GM21737 (cell line): Measurements from ENCODE around the gene GPR143.
"Not testable (repeated sequence)": the region's sequence is repeated elsewhere in the genome, so short reads cannot be mapped to it uniquely, and the experiment has no call there.

Experiments used
- ATAC-seq: cut with Tn5 transposase; IDR thresholded peaks from one replicate; pipeline ENCODE4 v1.9.1; 2021; ENCODE audit warnings: mild to moderate bottlenecking, moderate library complexity; ENCODE audit not compliant: unreplicated experiment

GPR143 gene

DNA sequence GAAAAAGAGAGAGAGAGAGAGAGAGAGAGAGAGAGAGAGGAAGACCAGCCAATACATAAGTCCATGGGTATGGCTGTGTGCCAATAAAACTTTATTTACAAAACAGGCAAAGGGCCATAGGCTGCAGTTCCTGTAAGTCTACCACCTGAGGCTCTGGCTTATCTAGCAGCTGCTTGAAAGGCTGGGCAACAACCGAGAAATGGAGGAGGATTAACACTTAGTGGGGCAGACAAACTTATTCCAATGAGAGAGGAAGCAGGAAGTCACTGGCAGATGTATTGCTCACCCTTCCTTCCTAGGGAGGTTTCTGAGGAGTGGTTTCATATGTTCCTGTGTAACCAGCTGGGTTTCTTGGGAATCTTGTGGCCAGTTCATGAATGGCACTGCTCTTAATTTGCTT lies 4.7 kb upstream of the GPR143 start:
- no peak for ATAC-seq

DNA sequence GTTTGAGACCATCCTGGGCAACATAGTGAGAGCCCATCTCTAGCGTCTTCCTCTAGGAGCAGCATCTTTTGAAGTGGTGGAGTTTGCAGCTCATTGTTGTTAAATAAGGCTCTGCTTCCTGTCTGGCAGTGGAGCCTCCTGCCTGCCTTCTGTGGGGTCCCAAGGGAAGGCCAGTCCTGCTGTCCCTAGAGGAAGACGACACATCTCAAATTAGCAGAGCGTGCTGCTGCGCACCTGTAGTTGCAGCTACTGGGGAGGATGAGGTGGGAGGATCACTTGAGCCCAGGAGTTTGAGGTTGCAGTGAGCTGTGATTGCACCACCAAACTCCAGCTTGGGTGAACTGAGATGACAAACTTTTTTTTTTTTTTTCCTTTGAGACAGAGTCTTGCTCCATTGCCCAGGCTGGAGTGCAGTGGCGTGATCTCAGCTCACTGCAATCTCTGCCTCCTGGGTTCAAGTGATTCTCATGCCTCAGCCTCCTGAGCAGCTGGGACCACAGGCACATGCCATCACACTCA lies 2.7 kb upstream of the GPR143 start:
- not testable (repeated sequence) for ATAC-seq

DNA sequence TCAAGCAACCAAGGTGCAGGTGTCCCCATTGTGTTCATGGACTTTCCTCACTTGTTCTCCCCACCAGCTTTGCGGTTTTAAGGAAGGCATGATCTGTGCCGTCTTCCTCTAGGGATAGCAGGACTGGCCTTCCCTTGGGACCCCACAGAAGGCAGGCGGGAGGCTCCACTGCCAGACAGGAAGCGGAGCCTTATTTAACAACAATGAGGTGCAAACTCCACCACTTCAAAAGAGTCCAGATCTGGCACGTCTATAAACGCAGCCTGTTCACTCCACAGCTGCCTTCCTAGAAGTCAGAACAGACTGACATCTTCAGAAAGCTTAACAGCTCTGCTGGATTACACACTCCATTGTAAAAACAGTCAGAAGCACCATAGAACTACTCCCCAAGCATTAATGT lies 1.7 kb upstream of the GPR143 start:
- no peak for ATAC-seq

DNA sequence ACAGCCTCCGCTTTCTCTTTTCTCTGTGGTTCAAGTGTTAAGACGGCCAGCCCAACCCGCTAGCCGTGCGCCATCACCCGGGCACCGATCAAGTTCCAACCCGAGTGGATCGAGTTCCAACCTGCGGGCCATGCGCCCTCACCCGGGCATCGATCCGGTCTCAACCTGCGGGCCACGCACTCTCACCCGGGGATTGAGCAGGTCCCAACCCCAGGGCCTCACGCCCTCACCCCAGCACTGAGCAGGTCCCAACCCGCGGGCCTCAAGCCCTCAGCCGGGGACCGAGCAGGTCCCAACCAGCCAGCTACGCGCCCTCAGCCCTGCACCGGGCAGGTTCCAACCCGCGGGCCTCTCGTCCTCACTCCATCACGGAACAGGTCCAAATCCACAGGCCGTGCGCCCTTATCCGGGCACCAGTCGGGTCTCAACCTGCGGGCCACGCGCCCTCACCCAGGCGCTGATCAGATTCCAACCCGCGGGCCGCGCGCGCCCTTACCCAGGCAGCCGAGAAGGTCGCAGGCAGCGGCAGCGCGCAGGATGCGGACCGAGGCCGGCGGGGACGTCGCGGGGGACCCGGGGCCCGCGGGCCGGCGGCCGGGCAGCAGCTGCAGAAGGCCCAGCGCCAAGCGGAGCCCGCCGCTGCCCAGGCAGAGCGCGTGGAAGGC lies 443 bp downstream of the GPR143 start:
- no peak for ATAC-seq

DNA sequence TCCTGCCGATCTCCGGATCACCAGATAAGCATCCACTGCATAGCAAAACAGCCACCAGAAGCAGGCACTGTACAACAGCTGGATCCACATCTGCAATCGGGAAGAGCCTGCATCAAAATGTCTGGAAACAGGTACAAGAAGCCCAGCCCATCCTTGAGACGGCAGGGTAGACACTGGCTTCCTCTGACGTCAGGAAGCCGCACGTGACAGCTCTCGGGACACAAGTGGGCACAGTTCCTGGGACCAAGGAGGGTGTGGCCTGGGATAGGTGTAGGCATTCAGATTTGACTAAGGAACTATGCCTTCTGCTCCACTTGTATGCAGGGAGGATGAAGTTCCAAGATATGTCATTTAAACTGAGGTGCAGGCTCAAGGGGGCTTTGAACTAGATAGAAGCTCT lies 6.3 kb downstream of the GPR143 start:
- no peak for ATAC-seq

DNA sequence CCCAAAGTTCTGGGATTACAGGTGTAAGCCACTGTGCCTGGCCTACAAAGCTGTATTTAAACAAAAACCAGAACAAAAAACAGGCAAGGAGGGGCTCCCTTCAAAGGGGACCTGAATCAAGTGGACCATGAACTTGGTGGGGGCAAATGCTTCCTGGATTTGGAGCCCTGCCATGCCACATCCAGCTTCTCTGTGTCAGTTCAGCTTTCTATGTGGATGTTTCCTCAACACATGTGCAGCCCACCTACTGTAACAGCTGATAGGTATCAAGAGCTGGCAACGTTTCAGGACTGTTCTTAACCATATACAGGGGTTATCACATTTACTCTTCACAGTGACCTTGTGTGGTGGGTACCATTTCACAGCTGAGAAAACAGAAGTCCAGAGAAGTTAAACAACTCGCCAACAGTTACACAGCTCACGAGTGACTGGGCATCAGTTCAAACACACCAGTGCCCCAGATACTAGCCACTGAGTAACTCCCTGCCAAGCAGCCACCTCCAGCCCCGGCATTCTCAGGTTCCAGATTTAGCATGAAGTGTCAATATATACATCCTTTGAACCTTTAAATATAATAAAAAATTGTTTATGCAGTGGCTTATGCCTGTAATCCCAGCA lies 7.5 kb downstream of the GPR143 start:
- ATAC-seq: no peak

DNA sequence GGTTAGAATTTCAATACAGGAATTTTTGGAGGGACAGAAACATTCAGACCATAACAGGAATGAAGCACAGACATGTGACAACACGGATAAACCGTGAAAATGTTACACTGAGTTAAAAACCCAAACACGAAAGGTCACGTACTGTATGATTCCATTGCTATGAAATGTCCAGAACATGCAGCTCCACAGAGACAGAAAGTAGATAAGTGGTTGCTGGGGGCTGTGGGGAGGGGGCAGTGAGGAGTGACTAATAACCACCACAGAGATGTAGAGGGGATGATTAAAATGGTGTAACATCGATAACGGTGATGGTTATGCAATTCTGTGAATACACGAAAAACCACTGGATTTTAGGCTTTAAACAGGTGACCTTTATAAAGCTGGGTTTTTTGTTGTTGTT lies 8.3 kb downstream of the GPR143 start:
- ATAC-seq: no peak

DNA sequence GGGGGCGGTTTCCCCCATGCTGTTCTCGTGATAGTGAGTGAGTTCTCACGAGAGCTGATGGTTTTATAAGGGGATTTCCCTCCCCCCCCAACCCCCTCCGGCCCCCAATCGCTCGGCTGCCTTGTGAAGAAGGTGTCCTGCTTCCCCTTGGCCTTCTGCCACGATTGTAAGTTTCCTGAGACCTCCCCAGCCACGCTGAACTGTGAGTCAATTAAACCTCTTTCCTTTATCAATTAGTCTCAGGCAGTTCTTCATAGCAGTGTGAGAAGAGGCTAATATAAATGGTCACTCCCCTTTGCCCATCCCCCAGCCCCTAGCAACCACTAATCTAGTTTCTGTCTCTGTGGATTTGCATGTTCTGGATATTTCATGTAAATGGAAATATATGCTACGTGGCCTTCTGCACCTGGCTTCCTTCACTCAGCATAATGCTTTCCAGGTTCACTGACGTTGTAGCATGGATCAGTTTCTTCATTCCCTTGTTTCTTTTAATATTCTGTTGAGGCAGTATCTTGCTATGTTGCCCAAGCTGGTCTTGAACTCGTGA lies 16.4 kb downstream of the GPR143 start:
- ATAC-seq: no peak

DNA sequence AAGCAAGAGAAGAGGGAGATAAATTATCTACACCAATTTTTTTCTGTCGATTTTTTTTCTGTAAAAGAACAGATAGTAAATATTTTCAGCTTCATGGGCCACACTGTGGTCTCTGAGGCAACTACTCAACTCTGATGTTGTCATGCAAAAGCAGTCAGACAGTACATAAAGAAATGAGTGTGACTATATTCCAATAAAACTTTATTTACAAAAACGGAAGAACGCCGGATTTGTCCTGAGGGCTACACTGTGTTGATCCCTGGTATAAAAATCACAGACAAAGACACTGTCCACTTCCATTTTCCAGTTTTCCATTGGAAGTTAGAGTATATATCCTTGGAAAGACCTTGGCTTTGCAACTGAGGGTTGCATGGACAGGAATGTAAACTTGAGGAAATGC lies 18.0 kb downstream of the GPR143 start:
- no peak for ATAC-seq

DNA sequence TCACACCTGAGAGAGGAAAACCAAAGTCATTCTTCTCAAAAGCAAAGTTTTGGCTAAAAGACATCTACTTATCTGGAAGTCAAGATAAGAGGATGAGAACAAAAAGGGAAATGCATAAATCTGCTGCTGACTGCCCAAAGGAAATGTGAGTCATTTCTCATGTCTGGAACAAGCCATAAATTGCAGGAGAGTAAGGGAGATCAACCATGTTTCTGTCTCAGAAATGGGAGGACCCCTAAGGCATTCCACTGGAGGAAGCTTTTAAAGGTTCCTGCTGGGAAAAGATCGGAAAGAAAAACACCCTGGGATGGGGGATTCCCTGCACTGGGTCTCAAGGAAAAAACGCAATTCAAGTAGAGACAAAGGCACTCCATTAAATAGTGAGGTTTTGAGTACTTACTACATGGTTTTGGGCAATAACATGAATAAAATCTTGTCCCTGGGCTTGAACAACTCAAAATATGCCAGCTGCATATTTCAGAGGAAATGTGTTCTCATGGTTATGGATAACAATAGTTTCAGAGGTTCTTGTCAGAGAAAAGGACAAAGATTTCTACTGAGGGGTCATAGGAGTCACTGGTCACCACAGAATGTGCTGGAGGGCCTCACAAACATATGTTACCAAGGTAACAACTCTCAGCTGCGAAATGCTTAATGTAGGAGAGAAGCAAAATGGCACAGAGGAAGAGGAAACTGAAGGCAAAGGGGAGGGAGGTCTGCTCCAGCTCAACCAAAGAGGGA lies 19.3 kb downstream of the GPR143 start:
- no peak for ATAC-seq

DNA sequence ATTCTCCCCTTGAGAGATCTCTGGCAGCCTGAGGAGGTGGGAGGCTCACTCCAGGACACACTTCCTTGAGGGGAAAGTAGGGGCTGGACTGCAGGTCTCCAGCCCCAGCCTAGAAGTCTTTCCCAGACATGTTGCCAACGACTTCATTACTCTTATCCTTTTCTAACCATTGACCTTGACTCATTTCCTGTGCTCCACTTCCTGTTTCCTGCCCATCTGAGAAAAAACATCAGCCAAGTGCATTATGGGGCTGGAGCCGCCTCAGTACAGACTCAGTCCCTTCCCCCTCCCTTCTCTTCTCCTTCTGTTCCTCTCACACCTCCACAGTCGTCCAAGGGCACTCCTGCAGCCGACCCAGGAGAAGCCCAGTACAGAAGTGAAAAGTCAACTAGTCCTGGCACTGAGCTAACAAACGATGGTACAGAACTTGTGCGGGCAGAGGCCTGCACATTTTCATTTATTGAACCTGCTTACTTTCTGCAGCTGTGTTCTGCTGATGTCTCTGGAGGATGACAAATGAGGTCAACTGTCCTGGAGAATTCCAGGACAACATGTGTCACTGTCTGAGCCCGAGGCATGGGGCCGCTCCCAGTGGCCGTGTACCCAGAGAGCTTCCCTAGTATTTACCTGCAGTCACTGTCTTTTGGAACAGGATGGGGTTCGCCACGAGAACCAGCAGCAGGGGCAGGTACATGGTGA lies 20.1 kb downstream of the GPR143 start:
- ATAC-seq: no peak

DNA sequence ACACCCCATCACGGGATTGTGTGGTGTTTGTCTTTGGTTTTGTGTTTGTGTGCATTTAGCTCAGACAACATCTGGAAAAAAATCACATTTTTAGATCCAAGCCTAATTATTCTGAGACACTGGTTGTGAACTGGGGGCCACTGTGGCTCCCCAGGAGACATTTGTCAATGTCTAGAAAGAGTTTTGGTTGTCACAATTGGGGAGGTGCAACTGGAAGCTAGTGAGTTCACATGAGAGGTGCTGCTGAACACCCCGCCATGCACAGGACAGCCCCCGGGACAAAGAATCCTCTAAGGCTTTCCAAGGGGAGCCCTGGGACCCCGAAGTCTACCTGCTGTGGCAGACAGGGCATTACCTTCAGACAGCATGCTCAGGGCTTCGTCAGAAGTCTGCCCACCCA lies 26.5 kb downstream of the GPR143 start:
- ATAC-seq: no peak

DNA sequence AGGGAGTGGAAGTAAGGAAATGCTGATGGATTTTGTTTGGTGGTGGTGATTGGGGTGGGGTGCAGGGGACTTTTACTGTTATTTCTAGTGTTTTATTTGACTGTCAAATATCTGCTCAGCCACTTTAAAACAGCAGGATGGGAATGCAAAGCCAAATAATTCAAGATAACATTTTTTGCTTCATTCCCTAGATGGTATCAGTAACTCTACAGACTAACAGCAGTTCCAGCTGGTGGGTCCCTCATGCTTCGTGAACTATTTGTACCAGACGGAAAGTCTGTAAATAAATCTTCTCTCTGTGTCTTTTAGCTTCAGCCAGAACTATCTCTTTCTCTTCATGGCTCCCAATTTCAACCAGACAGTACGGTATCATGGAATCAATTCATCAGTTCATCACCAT lies 27.5 kb downstream of the GPR143 start:
- no peak for ATAC-seq

DNA sequence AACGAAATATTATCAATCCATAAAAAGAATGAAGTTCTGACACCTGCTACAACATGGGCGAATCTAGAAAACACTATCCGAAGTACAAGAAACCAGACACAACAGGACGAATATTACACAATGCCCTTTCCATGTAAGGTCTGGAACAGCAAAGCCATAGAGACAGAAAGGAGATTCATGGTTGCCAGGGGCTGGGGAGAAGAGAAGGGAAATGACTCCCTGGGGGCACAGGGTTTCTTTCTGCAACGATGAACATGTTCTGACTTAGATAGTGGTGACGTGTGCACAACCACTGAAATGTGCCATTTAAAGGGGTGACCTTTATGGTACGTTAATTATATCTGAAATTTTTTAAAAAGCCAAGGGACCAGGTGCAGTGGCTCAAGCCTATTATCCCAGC lies 28.3 kb downstream of the GPR143 start:
- ATAC-seq: no peak

DNA sequence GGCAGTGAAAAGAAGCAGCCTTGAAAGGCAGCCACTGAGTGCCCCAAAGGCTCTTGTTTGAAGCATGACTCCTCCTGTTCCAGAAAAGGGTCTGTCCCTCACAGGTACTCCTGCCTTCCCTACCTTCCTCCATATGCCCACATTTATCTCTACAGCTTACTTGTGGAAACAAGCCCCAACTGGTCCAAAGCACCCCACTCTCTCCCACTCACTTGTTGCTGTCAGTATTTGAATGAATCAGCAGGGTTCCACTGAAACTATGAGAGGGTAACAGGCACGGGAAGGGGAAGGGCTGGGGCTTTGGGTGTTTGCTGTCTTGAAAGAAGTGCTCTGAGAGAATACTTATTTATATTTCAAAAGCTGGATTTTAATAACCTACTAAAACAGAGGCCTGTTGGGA lies 34.9 kb downstream of the GPR143 start:
- no peak for ATAC-seq

DNA sequence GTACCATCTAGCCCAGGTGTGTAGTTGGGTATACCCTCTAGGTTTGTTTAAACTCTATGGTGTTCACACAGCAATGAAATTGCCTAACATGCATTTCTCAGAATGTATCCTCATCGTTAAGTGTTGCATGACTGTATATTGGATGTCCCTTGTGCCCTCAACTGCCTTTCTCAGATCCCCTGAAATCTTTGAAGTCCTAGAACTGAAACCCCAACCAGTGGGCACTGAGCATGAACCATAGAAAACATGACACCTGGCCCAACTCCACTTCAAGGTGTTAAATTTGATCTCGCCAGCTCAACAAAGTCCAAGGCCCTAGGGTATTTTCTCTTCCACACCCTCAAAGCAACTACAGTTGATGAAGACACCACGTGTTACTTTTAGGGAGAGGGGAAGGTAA lies 35.6 kb downstream of the GPR143 start:
- ATAC-seq: no peak

DNA sequence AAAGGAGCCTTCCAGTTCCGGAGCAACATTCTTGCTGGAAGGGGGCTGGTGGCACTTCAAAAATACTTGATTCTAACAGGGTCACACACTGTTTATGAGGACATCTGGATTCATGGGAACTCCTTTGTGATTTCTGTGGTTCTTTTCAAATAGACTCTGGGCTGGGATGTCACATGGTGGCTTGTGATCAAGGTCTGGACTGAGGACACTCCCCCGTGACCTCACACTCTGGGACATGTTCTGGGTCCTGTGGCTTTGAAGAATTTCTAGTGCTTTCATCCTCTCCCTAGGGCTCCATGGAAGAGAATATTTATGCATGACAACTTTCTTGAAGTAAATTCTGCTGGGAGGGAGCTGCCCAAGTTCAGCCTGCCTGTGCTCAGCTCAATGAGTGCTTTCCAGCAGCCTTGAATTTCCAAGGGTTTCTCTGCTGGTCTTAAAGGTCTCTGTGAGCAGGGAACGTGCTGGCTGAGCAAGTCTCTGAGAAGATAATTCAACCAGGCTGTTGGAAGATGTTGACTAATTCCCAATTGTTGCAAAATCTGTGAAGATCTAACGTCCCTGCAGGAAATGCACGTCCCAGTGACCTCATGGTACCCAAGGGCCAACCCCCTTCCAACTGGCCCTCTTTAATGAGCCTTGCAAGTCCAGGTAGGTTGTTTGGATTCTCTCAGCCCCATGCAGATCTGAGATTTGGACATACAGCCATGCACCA lies 36.3 kb downstream of the GPR143 start:
- ATAC-seq: no peak

DNA sequence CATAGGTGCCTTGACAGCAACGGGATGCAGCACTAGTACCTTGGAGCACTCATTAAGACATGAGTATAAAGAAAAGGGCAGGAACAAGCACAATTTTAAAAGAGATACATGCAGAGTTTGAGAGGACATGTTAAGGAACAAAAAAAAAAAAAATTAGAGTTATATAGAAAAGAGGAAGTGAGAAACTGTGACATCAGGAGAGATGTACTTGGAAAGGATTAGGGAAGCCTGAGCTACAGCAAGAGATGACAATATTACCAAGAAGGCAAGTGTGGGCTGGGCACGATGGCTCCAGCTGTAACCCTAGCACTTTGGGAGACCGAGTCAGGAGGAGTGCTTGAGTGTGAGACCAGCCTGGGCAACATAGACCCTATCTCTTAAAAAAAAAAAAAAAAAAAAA lies 37.4 kb downstream of the GPR143 start:
- no peak for ATAC-seq

DNA sequence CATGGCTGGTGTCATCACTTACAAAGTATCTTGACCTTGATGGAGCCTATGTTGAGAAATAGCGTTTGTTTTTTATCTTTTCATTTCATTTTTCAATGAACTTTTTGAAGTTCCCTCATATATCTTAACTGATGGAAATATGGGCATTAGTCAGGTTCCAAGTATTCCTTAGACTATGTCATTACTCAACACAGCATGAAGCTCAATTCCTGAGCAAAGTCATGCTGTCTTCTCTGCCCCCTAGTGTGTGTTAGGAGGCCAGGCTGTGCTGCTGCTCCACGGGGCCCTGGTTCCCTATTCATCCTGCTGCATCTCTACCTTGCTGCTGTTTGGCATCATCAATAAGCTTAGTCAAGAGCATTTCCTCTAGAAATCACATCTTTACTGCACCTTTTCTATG lies 40.9 kb downstream of the GPR143 start:
- ATAC-seq: no peak

DNA sequence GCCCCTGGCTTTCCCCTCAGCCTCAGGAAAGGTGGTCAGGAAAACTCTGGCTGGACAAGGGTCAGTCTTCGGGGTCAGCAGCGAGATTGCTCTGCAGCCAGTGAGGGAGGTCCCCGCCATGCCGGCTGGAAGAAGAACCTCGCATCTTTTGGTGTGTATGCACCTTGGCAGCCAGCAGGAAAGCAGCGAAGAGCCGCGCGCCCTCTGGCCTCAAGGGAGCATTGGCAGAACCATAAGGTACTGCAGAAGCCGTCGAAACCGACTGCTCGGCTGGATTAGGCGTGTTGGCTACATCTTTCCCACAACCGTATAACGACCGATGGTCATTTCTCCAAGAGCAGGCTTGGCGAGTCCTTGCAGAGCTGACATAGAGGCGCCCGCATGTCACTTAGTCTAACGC lies 48.3 kb downstream of the GPR143 start:
- no peak for ATAC-seq

DNA sequence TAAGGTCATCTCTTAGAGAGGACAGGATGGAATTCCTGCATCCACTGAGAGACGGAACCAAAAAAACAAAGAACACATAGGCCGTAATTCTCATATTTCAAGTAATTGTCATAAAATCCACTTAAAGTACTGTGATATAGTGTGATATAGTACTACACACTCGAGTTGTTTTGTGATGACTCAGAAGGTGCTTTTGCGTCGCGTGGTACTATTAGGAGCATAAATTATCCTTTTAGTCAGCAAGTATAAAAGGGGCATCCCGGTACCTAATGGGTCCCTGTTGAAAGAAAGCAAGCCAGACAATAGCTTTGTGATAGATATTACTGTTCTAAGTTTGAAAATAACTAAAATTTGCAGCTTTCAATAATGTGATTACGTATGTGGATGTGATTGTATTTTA lies 55.3 kb downstream of the GPR143 start:
- no peak for ATAC-seq
